GM23338 (cell line): ENCODE data around the gene PTGDR2. TPM values are rescaled to one million over a fixed set of nuclear protein-coding genes. Genes with fewer than 3 reads are reported as not detected.

Source experiments
- ATAC-seq: fragments of 200-7000 bp; cut with Tn5 transposase; 3 replicates; pipeline ENCODE4 v1.9.1; 2020
- DNase-seq: peaks from one replicate; pipeline ENCODE4 v3.0.0-alpha.2; 2015; ENCODE audit warnings: low spot score
- H2AFZ ChIP-seq: fragments of 200-600 bp; sonication (generic); 2 replicates; pipeline ENCODE4 v1.8.0; 2016; ENCODE audit warnings: antibody characterized with exemption, mild to moderate bottlenecking, moderate library complexity
- H3F3A ChIP-seq: fragments of 200-600 bp; sonication (generic); replicated peaks from 2 replicates; pipeline ENCODE4 v1.8.0; 2017; ENCODE audit warnings: antibody characterized with exemption, mixed run types, low read depth
- H3K27ac ChIP-seq: fragments of 200-600 bp; sonication (generic); 2 replicates; pipeline ENCODE4 v1.6.1; 2016; ENCODE audit warnings: low read depth
- H3K27me3 ChIP-seq: fragments of 200-600 bp; sonication (generic); 2 replicates; pipeline ENCODE4 v1.8.0; 2016; ENCODE audit warnings: mild to moderate bottlenecking, mixed run types, moderate library complexity; ENCODE audit not compliant: insufficient read depth
- H3K36me3 ChIP-seq: fragments of 200-600 bp; sonication (generic); 2 replicates; pipeline ENCODE4 v1.8.0; 2016; ENCODE audit warnings: mild to moderate bottlenecking; ENCODE audit not compliant: insufficient read depth
- H3K4me1 ChIP-seq: fragments of 200-600 bp; sonication (generic); 2 replicates; pipeline ENCODE4 v1.8.0; 2016; ENCODE audit warnings: mild to moderate bottlenecking, moderate library complexity; ENCODE audit not compliant: insufficient read depth
- H3K4me2 ChIP-seq: fragments of 200-600 bp; sonication (generic); 2 replicates; pipeline ENCODE4 v1.7.1; 2017; ENCODE audit warnings: mixed run types
- H3K4me3 ChIP-seq: fragments of 200-600 bp; sonication (generic); 2 replicates; pipeline ENCODE4 v1.6.1; 2016; ENCODE audit warnings: mixed run types
- H3K79me2 ChIP-seq: fragments of 200-600 bp; sonication (generic); replicated peaks from 2 replicates; pipeline ENCODE4 v1.8.0; 2017; ENCODE audit warnings: mild to moderate bottlenecking; ENCODE audit not compliant: insufficient read depth
- H3K9me2 ChIP-seq: fragments of 200-600 bp; sonication (generic); 2 replicates; pipeline ENCODE4 v1.8.0; 2017; ENCODE audit not compliant: insufficient read depth
- H4K20me1 ChIP-seq: fragments of 200-600 bp; sonication (generic); replicated peaks from 2 replicates; pipeline ENCODE4 v1.8.0; 2017; ENCODE audit warnings: mild to moderate bottlenecking; ENCODE audit not compliant: insufficient read depth
- H3K27ac Mint-ChIP-seq: 2 replicates; pipeline ENCODE4 v1.8.0; 2020; ENCODE audit warnings: inconsistent platforms, mild to moderate bottlenecking, moderate library complexity, mixed read lengths
- H3K27me3 Mint-ChIP-seq: 3 replicates; pipeline ENCODE4 v1.8.0; 2022; ENCODE audit warnings: low read depth, mild to moderate bottlenecking, moderate library complexity, mixed read lengths, inconsistent platforms; ENCODE audit not compliant: insufficient read depth, poor library complexity
- H3K36me3 Mint-ChIP-seq: 3 replicates; pipeline ENCODE4 v1.8.0; 2021; ENCODE audit warnings: low read depth, mild to moderate bottlenecking, inconsistent platforms, moderate library complexity, mixed read lengths
- H3K4me1 Mint-ChIP-seq: 3 replicates; pipeline ENCODE4 v1.8.0; 2020; ENCODE audit warnings: mild to moderate bottlenecking, inconsistent platforms, mixed read lengths
- H3K4me3 Mint-ChIP-seq: 3 replicates; pipeline ENCODE4 v1.8.0; 2021; ENCODE audit warnings: moderate library complexity, mild to moderate bottlenecking, inconsistent platforms, mixed read lengths
- H3K9me3 Mint-ChIP-seq: 3 replicates; pipeline ENCODE4 v1.8.0; 2020; ENCODE audit warnings: moderate library complexity, mild to moderate bottlenecking, inconsistent platforms, mixed read lengths
- ETS1 ChIP-seq: IDR thresholded peaks from 2 replicates; pipeline ENCODE4 v1.6.1; 2016; ENCODE audit warnings: antibody characterized with exemption
- EZH2 ChIP-seq: fragments of 200-600 bp; sonication (generic); IDR thresholded peaks from one replicate; pipeline ENCODE4 v1.8.0; 2017; ENCODE audit warnings: antibody characterized with exemption, mild to moderate bottlenecking, low read depth; ENCODE audit not compliant: unreplicated experiment
- JUNB ChIP-seq: IDR thresholded peaks from one replicate; pipeline ENCODE4 v1.6.1; 2016; ENCODE audit warnings: antibody characterized with exemption; ENCODE audit not compliant: unreplicated experiment
- POLR2AphosphoS5 ChIP-seq: IDR thresholded peaks from 2 replicates; pipeline ENCODE4 v1.6.1; 2016; ENCODE audit warnings: antibody characterized with exemption, low read depth
- STAT1 ChIP-seq: IDR thresholded peaks from one replicate; pipeline ENCODE4 v1.6.1; 2016; ENCODE audit warnings: antibody characterized with exemption; ENCODE audit not compliant: unreplicated experiment
- ZNF462 ChIP-seq: fragments of 250-450 bp; sonication (Bioruptor Pico); IDR thresholded peaks from 2 replicates; pipeline ENCODE4 v1.5.0; 2020; ENCODE audit warnings: mild to moderate bottlenecking, moderate library complexity
- polyA plus RNA-seq: library from polyadenylated mRNA; unstranded; fragments of >200 nt; fragmentation: Nextera tagmentation; extraction: Ambion mirVana; gene quantifications from 2 replicates; pipeline ENCODE4 v1.2.1, GENCODE V29; 2016
- total RNA-seq: library from RNA; depleted of rRNA; stranded (reverse); fragments of >200 nt; shearing (Covaris generic); gene quantifications from 2 replicates; pipeline ENCODE4 v1.2.3, GENCODE V29; 2014
- TF ChIP-seq, protein P1 (sequence below): IDR thresholded peaks from one replicate; pipeline ENCODE4 v1.6.1; 2018; ENCODE audit warnings: antibody characterized with exemption; ENCODE audit not compliant: unreplicated experiment

PTGDR2 gene
- total and polyA plus RNA-seq, 2 experiments from 2014 or later, result 0.24 to 0.73 TPM

GRCh38 chr11:60834742-60835533 is 20.8 kb downstream of the PTGDR2 start (continued):
- TF ChIP-seq ZNF462 (CRISPR knock-in tag) (no peak), POLR2AphosphoS5 (no peak), ETS1 (no peak), EZH2 (no peak)

GRCh38 chr11:60831501-60832079 is 24.2 kb downstream of the PTGDR2 start:
- Histone ChIP-seq H3K4me2 (no peak overlapping the region), H3K4me3 (no peak overlapping the region), H3K36me3 (no peaks in the 10 kb centered on the region), H2AFZ (no peak overlapping the region), H3F3A (no peaks in the 10 kb centered on the region), H3K4me1 (no peaks in the 10 kb centered on the region; the same call in 1 of the 2 replicates), H3K27ac (no peak overlapping the region), H3K9me2 (no peaks in the 10 kb centered on the region), H3K27me3 (no peaks in the 10 kb centered on the region), H4K20me1 (no peaks in the 10 kb centered on the region; the same call in 1 of the 2 replicates), H3K79me2 (no peaks in the 10 kb centered on the region)
- Mint-ChIP-seq H3K4me3 (no peak overlapping the region), H3K27ac (no peak overlapping the region), H3K9me3 (no peaks in the 10 kb centered on the region), H3K4me1 (no peaks in the 10 kb centered on the region), H3K27me3 (no peaks in the 10 kb centered on the region), H3K36me3 (no peaks in the 10 kb centered on the region)
- ATAC-seq (no peak), DNase-seq (no peak)
- TF ChIP-seq JUNB (no peak), STAT1 (no peak)
- TF ChIP-seq, protein P1, sequence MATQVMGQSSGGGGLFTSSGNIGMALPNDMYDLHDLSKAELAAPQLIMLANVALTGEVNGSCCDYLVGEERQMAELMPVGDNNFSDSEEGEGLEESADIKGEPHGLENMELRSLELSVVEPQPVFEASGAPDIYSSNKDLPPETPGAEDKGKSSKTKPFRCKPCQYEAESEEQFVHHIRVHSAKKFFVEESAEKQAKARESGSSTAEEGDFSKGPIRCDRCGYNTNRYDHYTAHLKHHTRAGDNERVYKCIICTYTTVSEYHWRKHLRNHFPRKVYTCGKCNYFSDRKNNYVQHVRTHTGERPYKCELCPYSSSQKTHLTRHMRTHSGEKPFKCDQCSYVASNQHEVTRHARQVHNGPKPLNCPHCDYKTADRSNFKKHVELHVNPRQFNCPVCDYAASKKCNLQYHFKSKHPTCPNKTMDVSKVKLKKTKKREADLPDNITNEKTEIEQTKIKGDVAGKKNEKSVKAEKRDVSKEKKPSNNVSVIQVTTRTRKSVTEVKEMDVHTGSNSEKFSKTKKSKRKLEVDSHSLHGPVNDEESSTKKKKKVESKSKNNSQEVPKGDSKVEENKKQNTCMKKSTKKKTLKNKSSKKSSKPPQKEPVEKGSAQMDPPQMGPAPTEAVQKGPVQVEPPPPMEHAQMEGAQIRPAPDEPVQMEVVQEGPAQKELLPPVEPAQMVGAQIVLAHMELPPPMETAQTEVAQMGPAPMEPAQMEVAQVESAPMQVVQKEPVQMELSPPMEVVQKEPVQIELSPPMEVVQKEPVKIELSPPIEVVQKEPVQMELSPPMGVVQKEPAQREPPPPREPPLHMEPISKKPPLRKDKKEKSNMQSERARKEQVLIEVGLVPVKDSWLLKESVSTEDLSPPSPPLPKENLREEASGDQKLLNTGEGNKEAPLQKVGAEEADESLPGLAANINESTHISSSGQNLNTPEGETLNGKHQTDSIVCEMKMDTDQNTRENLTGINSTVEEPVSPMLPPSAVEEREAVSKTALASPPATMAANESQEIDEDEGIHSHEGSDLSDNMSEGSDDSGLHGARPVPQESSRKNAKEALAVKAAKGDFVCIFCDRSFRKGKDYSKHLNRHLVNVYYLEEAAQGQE, result no peak
